NB4 (cell line): ENCODE results near the gene SH3GLB2.

Experiments used
- DNase-seq: peaks from one replicate; pipeline ENCODE4 v3.0.0; 2010; ENCODE audit warnings: low read depth
- H3K4me3 ChIP-seq: one replicate; pipeline ENCODE4 v1.5.1; 2011; ENCODE audit warnings: mild to moderate bottlenecking, low read depth, low read length, moderate library complexity
- CTCF ChIP-seq: IDR thresholded peaks from one replicate; pipeline ENCODE4 v1.5.1; 2012; ENCODE audit warnings: low read depth, low read length
- MAX ChIP-seq: IDR thresholded peaks from 2 replicates; pipeline ENCODE4 v1.6.1; 2011; ENCODE audit warnings: low read depth, low read length
- MYC ChIP-seq: IDR thresholded peaks from 2 replicates; pipeline ENCODE4 v1.6.1; 2011; ENCODE audit warnings: low read depth, low read length
- POLR2A ChIP-seq: IDR thresholded peaks from 2 replicates; pipeline ENCODE4 v1.6.1; 2011; ENCODE audit warnings: mild to moderate bottlenecking; ENCODE audit not compliant: insufficient read length; ENCODE audit errors: extremely low read depth

SH3GLB2 gene

GRCh38 chr9:129022037-129022436 lies 6.1 kb downstream of the SH3GLB2 start:
- H3K4me3 ChIP-seq: no peak overlapping the region
- TF ChIP-seq MYC: no peak
- no peak for TF ChIP-seq POLR2A
- TF ChIP-seq CTCF: no peak
- no peak for TF ChIP-seq MAX
- DNase-seq: no peak

- TF ChIP-seq MAX: no peak
- H3K4me3 ChIP-seq: no peak overlapping the region
These were observed 7.0 kb downstream of the SH3GLB2 start for GRCh38 chr9:129021091-129021490.

GRCh38 chr9:129014608-129015007 lies 13.5 kb downstream of the SH3GLB2 start:
- no peak overlapping the region for H3K4me3 ChIP-seq
- DNase-seq: peak; percentile 2
- TF ChIP-seq POLR2A: no peak
- no peak for TF ChIP-seq MYC
- no peak for TF ChIP-seq CTCF
- TF ChIP-seq MAX: no peak

More at GRCh38 chr9:129021091-129021490, 7.0 kb downstream of the SH3GLB2 start:
- DNase-seq: no peak

- no peak for DNase-seq
- no peak overlapping the region for H3K4me3 ChIP-seq
- TF ChIP-seq CTCF: no peak
- TF ChIP-seq MYC: no peak
- no peak for TF ChIP-seq POLR2A
- TF ChIP-seq MAX: no peak
These were observed 14.0 kb downstream of the SH3GLB2 start for GRCh38 chr9:129014124-129014523.

GRCh38 chr9:129013674-129014073 lies 14.5 kb downstream of the SH3GLB2 start:
- no peak for DNase-seq
- no peak overlapping the region for H3K4me3 ChIP-seq
- TF ChIP-seq CTCF (no peak), MAX (no peak), MYC (no peak), POLR2A (no peak)

- TF ChIP-seq MAX (no peak), MYC (no peak), POLR2A (no peak), CTCF (no peak)
- DNase-seq: no peak
- H3K4me3 ChIP-seq: no peak overlapping the region
These were observed 15.2 kb downstream of the SH3GLB2 start for GRCh38 chr9:129012893-129013448.
